Hepatocyte (in vitro differentiated cells): ENCODE measurements around the gene POLK.

Experiments used
- EZH2 ChIP-seq: fragments of 200-600 bp; sonication (generic); IDR thresholded peaks from 2 replicates; pipeline ENCODE4 v1.6.1; 2016; ENCODE audit warnings: antibody characterized with exemption, mild to moderate bottlenecking, borderline replicate concordance
- EZH2phosphoT487 ChIP-seq: fragments of 200-600 bp; sonication (generic); IDR thresholded peaks from one replicate; pipeline ENCODE4 v1.6.1; 2018; ENCODE audit warnings: antibody characterized with exemption, mild to moderate bottlenecking, low read depth, moderate library complexity; ENCODE audit not compliant: unreplicated experiment, severe bottlenecking
- TF ChIP-seq, protein P1 (sequence below): fragments of 200-600 bp; sonication (generic); IDR thresholded peaks from 2 replicates; pipeline ENCODE4 v1.5.1; 2016; ENCODE audit warnings: antibody characterized with exemption, mild to moderate bottlenecking; ENCODE audit not compliant: poor library complexity

DNA sequence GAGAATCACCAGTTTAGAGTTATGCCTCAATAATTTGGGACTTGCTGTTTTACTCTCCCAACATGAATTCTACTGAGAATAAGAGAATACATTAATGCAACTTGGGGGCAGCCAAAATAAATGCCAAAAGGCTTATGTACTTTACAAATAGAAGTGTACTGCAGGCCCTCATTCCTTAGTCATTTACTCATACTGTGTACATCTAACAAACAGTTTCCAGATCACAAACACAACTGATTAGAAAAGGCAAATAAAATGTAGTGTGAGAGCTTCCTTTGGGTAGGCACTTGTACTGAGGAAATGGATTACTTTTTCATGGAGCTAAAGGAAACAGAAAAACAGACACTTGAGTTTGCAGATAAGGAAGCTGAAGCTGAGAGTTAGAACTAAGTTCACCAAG lies 112.2 kb downstream of the POLK start:
- TF ChIP-seq, protein P1, sequence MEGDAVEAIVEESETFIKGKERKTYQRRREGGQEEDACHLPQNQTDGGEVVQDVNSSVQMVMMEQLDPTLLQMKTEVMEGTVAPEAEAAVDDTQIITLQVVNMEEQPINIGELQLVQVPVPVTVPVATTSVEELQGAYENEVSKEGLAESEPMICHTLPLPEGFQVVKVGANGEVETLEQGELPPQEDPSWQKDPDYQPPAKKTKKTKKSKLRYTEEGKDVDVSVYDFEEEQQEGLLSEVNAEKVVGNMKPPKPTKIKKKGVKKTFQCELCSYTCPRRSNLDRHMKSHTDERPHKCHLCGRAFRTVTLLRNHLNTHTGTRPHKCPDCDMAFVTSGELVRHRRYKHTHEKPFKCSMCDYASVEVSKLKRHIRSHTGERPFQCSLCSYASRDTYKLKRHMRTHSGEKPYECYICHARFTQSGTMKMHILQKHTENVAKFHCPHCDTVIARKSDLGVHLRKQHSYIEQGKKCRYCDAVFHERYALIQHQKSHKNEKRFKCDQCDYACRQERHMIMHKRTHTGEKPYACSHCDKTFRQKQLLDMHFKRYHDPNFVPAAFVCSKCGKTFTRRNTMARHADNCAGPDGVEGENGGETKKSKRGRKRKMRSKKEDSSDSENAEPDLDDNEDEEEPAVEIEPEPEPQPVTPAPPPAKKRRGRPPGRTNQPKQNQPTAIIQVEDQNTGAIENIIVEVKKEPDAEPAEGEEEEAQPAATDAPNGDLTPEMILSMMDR: no peak
- no peak for TF ChIP-seq EZH2
- no peak for TF ChIP-seq EZH2phosphoT487
